SJCRH30 (cell line): ENCODE measurements around the gene PPARD. TPM values are rescaled to one million over a fixed set of nuclear protein-coding genes. Genes with fewer than 3 reads are reported as not detected.
"Not testable (repeated sequence)": the region's sequence is repeated elsewhere in the genome, so short reads cannot be mapped to it uniquely, and the experiment has no call there.

Experiments
- DNase-seq, 2 experiments: peaks; one replicate each; pipeline ENCODE4 v3.0.0-alpha.2; 2015 to 2020
- H3K27ac ChIP-seq: fragments of 250-450 bp; sonication (Bioruptor Pico); 2 replicates; pipeline ENCODE4 v1.5.1; 2020; ENCODE audit warnings: mild to moderate bottlenecking, moderate library complexity
- H3K27me3 ChIP-seq: fragments of 250-450 bp; sonication (Bioruptor Pico); 2 replicates; pipeline ENCODE4 v1.5.1; 2020; ENCODE audit warnings: mild to moderate bottlenecking, moderate library complexity
- H3K36me3 ChIP-seq: fragments of 250-450 bp; sonication (Bioruptor Pico); 2 replicates; pipeline ENCODE4 v1.5.1; 2020; ENCODE audit warnings: mild to moderate bottlenecking, moderate library complexity
- H3K4me1 ChIP-seq: fragments of 250-450 bp; sonication (Bioruptor Pico); 2 replicates; pipeline ENCODE4 v1.5.1; 2020; ENCODE audit warnings: mild to moderate bottlenecking, moderate library complexity
- H3K4me3 ChIP-seq: fragments of 250-450 bp; sonication (Bioruptor Pico); 2 replicates; pipeline ENCODE4 v1.5.1; 2020; ENCODE audit warnings: mild to moderate bottlenecking, moderate library complexity
- H3K9me3 ChIP-seq: fragments of 250-450 bp; sonication (Bioruptor Pico); replicated peaks from 2 replicates; pipeline ENCODE4 v1.5.1; 2020; ENCODE audit warnings: mild to moderate bottlenecking, moderate library complexity
- total RNA-seq: library from RNA; depleted of rRNA; stranded (reverse); fragments of >200 nt; shearing (Covaris generic); gene quantifications from 2 replicates; pipeline ENCODE4 v1.2.3, GENCODE V29; 2014

The PPARD gene
- total RNA-seq, 1 experiment from 2014 or later = 10.6 TPM

- not testable (repeated sequence) for H3K27me3 ChIP-seq, H3K36me3 ChIP-seq, H3K27ac ChIP-seq, H3K4me1 ChIP-seq, H3K9me3 ChIP-seq, DNase-seq, H3K4me3 ChIP-seq
Measured at GRCh38 chr6:35307138-35307537, 35.2 kb upstream of the PPARD start.

- not testable (repeated sequence) for DNase-seq, H3K4me3 ChIP-seq, H3K4me1 ChIP-seq, H3K9me3 ChIP-seq, H3K27me3 ChIP-seq, H3K36me3 ChIP-seq, H3K27ac ChIP-seq
Measured at GRCh38 chr6:35308543-35308942, 33.8 kb upstream of the PPARD start.

GRCh38 chr6:35309611-35310264 is 32.6 kb upstream of the PPARD start:
- Histone ChIP-seq H3K4me1 (no peaks in the 10 kb centered on the region; the same call in 1 of the 2 replicates), H3K4me3 (no peak overlapping the region), H3K27me3 (no peaks in the 10 kb centered on the region), H3K27ac (no peak overlapping the region), H3K9me3 (no peaks in the 10 kb centered on the region), H3K36me3 (no peaks in the 10 kb centered on the region)
- DNase-seq = no peak

- Histone ChIP-seq H3K36me3 (no peaks in the 10 kb centered on the region), H3K27ac (no peak overlapping the region), H3K9me3 (no peaks in the 10 kb centered on the region), H3K4me1 (no peaks in the 10 kb centered on the region; the same call in 1 of the 2 replicates), H3K4me3 (no peak overlapping the region), H3K27me3 (no peaks in the 10 kb centered on the region)
- DNase-seq = no peak
Measured at GRCh38 chr6:35310265-35310831, 32.0 kb upstream of the PPARD start.

- Histone ChIP-seq H3K27me3 (no peaks in the 10 kb centered on the region), H3K9me3 (no peaks in the 10 kb centered on the region), H3K27ac (no peak overlapping the region), H3K4me3 (no peak overlapping the region), H3K4me1 (no peaks in the 10 kb centered on the region; the same call in 1 of the 2 replicates), H3K36me3 (no peaks in the 10 kb centered on the region)
- no peak for DNase-seq
Measured at GRCh38 chr6:35311390-35312075, 30.8 kb upstream of the PPARD start.

- Histone ChIP-seq H3K9me3 (no peaks in the 10 kb centered on the region), H3K27me3 (no peaks in the 10 kb centered on the region), H3K27ac (no peak overlapping the region), H3K4me3 (no peak overlapping the region), H3K36me3 (no peaks in the 10 kb centered on the region), H3K4me1 (peaks cover 2% of the 10 kb centered on the region)
- DNase-seq = no peak
Measured at GRCh38 chr6:35312076-35312800, 30.1 kb upstream of the PPARD start.

GRCh38 chr6:35312807-35313206 is 29.6 kb upstream of the PPARD start:
- Histone ChIP-seq H3K4me1 (peaks cover 7% of the 10 kb centered on the region), H3K9me3 (no peaks in the 10 kb centered on the region), H3K27me3 (no peaks in the 10 kb centered on the region), H3K36me3 (no peaks in the 10 kb centered on the region), H3K27ac (no peak overlapping the region), H3K4me3 (no peak overlapping the region)
- DNase-seq = no peak

- peak overlapping the region; percentile 48; the same call in 1 of the 2 replicates for H3K27ac ChIP-seq
- no peaks in the 10 kb centered on the region for H3K9me3 ChIP-seq
- peak overlapping the region; percentile 55 for H3K4me3 ChIP-seq
- no peaks in the 10 kb centered on the region for H3K36me3 ChIP-seq
- H3K4me1 ChIP-seq = peaks cover 7% of the 10 kb centered on the region
- DNase-seq = peak in 1 of 2 experiments; percentile 67
- no peaks in the 10 kb centered on the region for H3K27me3 ChIP-seq
Measured at GRCh38 chr6:35317483-35318195, 24.7 kb upstream of the PPARD start.

- peaks cover 7% of the 10 kb centered on the region; the same call in 1 of the 2 replicates for H3K4me1 ChIP-seq
- no peaks in the 10 kb centered on the region for H3K36me3 ChIP-seq
- peak overlapping the region; percentile 48; the same call in 1 of the 2 replicates for H3K27ac ChIP-seq
- peak overlapping the region; percentile 55 for H3K4me3 ChIP-seq
- no peaks in the 10 kb centered on the region for H3K27me3 ChIP-seq
- no peaks in the 10 kb centered on the region for H3K9me3 ChIP-seq
- DNase-seq = peak; percentile 92 to 94
Measured at GRCh38 chr6:35318196-35319171, 23.9 kb upstream of the PPARD start.

GRCh38 chr6:35319346-35320030 is 22.9 kb upstream of the PPARD start:
- DNase-seq = no peak
- Histone ChIP-seq H3K27ac (no peak overlapping the region), H3K4me1 (peaks cover 7% of the 10 kb centered on the region; the same call in 1 of the 2 replicates), H3K4me3 (no peak overlapping the region), H3K27me3 (no peaks in the 10 kb centered on the region), H3K36me3 (no peaks in the 10 kb centered on the region), H3K9me3 (no peaks in the 10 kb centered on the region)

GRCh38 chr6:35320031-35320410 is 22.3 kb upstream of the PPARD start:
- H3K4me1 ChIP-seq = peaks cover 7% of the 10 kb centered on the region; the same call in 1 of the 2 replicates
- no peaks in the 10 kb centered on the region for H3K27me3 ChIP-seq
- no peak overlapping the region for H3K4me3 ChIP-seq
- H3K9me3 ChIP-seq = no peaks in the 10 kb centered on the region
- no peak overlapping the region for H3K27ac ChIP-seq
- DNase-seq = peak in 1 of 2 experiments; percentile 37
- H3K36me3 ChIP-seq = no peaks in the 10 kb centered on the region

- Histone ChIP-seq H3K9me3 (no peaks in the 10 kb centered on the region), H3K4me3 (no peak overlapping the region), H3K36me3 (no peaks in the 10 kb centered on the region), H3K4me1 (peaks cover 7% of the 10 kb centered on the region; the same call in 1 of the 2 replicates), H3K27ac (no peak overlapping the region), H3K27me3 (no peaks in the 10 kb centered on the region)
- no peak for DNase-seq
Measured at GRCh38 chr6:35321091-35321490, 21.3 kb upstream of the PPARD start.
